Measurements from ENCODE around the gene GBP7.

Gene GBP7

DNA sequence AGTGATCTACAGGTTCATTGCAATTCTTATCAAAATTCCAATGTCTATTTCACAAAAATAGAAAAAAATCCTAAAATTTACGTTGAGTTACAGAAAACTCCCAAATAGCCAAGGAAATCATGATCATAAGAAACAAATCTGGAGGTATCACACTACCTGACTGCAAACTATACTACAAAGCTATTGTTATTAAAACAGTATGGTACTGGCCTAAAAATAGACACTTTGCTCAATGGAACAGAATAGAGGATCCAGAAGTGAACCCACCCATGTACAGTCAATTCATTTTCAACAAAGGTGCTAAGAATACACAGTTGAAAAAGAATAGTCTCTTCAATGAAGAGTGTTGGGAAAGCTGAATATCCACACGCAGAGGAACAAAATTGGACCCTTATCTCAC lies 80.1 kb downstream of the GBP7 start:
- Histone ChIP-seq H3K79me2 (ENCODE audit: insufficient read depth, low read length) (no peaks in the 10 kb centered on the region), H3K9ac (ENCODE audit: low read depth, low read length, poor library complexity, severe bottlenecking) (no peak overlapping the region), H3K27me3 (ENCODE audit: insufficient read depth, low read length, poor library complexity, severe bottlenecking) (no peaks in the 10 kb centered on the region), H2AFZ (ENCODE audit: low read length) (no peak overlapping the region), H3K36me3 (ENCODE audit: insufficient read depth, low read length) (no peaks in the 10 kb centered on the region), H3K4me2 (ENCODE audit: low read depth, low read length, poor library complexity, severe bottlenecking) (no peak overlapping the region), H3K9me3 (ENCODE audit: insufficient read depth, low read depth, low read length) (0 out of 2 replicates have a peak, but pooled peaks cover 7% of the 10 kb centered on the region), H3K9me2 (replicated peaks; ENCODE audit: low read depth, low read length) (no peaks in the 10 kb centered on the region), H3K4me3 (ENCODE audit: low read length, poor library complexity, severe bottlenecking) (no peak overlapping the region), H3F3A (ENCODE audit: low read depth) (no peaks in the 10 kb centered on the region), H4K20me1 (ENCODE audit: insufficient read depth, low read length, poor library complexity, severe bottlenecking) (no peaks in the 10 kb centered on the region), H3K4me1 (ENCODE audit: insufficient read depth, low read length, poor library complexity, severe bottlenecking) (no peaks in the 10 kb centered on the region)
- TF ChIP-seq, protein P1, sequence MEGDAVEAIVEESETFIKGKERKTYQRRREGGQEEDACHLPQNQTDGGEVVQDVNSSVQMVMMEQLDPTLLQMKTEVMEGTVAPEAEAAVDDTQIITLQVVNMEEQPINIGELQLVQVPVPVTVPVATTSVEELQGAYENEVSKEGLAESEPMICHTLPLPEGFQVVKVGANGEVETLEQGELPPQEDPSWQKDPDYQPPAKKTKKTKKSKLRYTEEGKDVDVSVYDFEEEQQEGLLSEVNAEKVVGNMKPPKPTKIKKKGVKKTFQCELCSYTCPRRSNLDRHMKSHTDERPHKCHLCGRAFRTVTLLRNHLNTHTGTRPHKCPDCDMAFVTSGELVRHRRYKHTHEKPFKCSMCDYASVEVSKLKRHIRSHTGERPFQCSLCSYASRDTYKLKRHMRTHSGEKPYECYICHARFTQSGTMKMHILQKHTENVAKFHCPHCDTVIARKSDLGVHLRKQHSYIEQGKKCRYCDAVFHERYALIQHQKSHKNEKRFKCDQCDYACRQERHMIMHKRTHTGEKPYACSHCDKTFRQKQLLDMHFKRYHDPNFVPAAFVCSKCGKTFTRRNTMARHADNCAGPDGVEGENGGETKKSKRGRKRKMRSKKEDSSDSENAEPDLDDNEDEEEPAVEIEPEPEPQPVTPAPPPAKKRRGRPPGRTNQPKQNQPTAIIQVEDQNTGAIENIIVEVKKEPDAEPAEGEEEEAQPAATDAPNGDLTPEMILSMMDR (conservative IDR thresholded peaks at IDR 0.05; ENCODE audit: low read length): no peak
- no peak for TF ChIP-seq EZH2phosphoT487 (IDR thresholded peaks at IDR 0.05; ENCODE audit: borderline replicate concordance)

GRCh38 chr1:89089962-89090361 lies 85.8 kb downstream of the GBP7 start:
- no peaks in the 10 kb centered on the region for H3K9me2 ChIP-seq (replicated peaks; ENCODE audit: low read depth, low read length)
- H3K27me3 ChIP-seq (ENCODE audit: insufficient read depth, low read length, poor library complexity, severe bottlenecking): no peaks in the 10 kb centered on the region
- no peak overlapping the region for H2AFZ ChIP-seq (ENCODE audit: low read length)
- no peaks in the 10 kb centered on the region for H4K20me1 ChIP-seq (ENCODE audit: insufficient read depth, low read length, poor library complexity, severe bottlenecking)
- no peaks in the 10 kb centered on the region for H3K9me3 ChIP-seq (ENCODE audit: insufficient read depth, low read depth, low read length)
- no peak overlapping the region for H3K4me3 ChIP-seq (ENCODE audit: low read length, poor library complexity, severe bottlenecking)
- no peaks in the 10 kb centered on the region for H3K4me1 ChIP-seq (ENCODE audit: insufficient read depth, low read length, poor library complexity, severe bottlenecking)
- H3K9ac ChIP-seq (ENCODE audit: low read depth, low read length, poor library complexity, severe bottlenecking): no peak overlapping the region
- H3K79me2 ChIP-seq (ENCODE audit: insufficient read depth, low read length): no peaks in the 10 kb centered on the region
- no peak for TF ChIP-seq EZH2phosphoT487 (IDR thresholded peaks at IDR 0.05; ENCODE audit: borderline replicate concordance)
- TF ChIP-seq, protein P1 (conservative IDR thresholded peaks at IDR 0.05; ENCODE audit: low read length): no peak
- no peak overlapping the region for H3K4me2 ChIP-seq (ENCODE audit: low read depth, low read length, poor library complexity, severe bottlenecking)
- H3K36me3 ChIP-seq (ENCODE audit: insufficient read depth, low read length): no peaks in the 10 kb centered on the region
- H3F3A ChIP-seq (ENCODE audit: low read depth): no peaks in the 10 kb centered on the region

GRCh38 chr1:89088572-89088971 lies 87.2 kb downstream of the GBP7 start:
- Histone ChIP-seq H3K27me3 (ENCODE audit: insufficient read depth, low read length, poor library complexity, severe bottlenecking) (no peaks in the 10 kb centered on the region), H3K79me2 (ENCODE audit: insufficient read depth, low read length) (no peaks in the 10 kb centered on the region), H3K4me3 (ENCODE audit: low read length, poor library complexity, severe bottlenecking) (no peak overlapping the region), H3K36me3 (ENCODE audit: insufficient read depth, low read length) (no peaks in the 10 kb centered on the region), H4K20me1 (ENCODE audit: insufficient read depth, low read length, poor library complexity, severe bottlenecking) (no peaks in the 10 kb centered on the region), H2AFZ (ENCODE audit: low read length) (no peak overlapping the region), H3K4me1 (ENCODE audit: insufficient read depth, low read length, poor library complexity, severe bottlenecking) (no peaks in the 10 kb centered on the region), H3K9me2 (replicated peaks; ENCODE audit: low read depth, low read length) (no peaks in the 10 kb centered on the region), H3K9ac (ENCODE audit: low read depth, low read length, poor library complexity, severe bottlenecking) (no peak overlapping the region), H3K9me3 (ENCODE audit: insufficient read depth, low read depth, low read length) (no peaks in the 10 kb centered on the region), H3K4me2 (ENCODE audit: low read depth, low read length, poor library complexity, severe bottlenecking) (no peak overlapping the region), H3F3A (ENCODE audit: low read depth) (no peaks in the 10 kb centered on the region)
- TF ChIP-seq, protein P1 (conservative IDR thresholded peaks at IDR 0.05; ENCODE audit: low read length): no peak
- no peak for TF ChIP-seq EZH2phosphoT487 (IDR thresholded peaks at IDR 0.05; ENCODE audit: borderline replicate concordance)

All from Loucy (cell line).